OCI-LY3 (cell line): Measurements from ENCODE around the gene N4BP2.

ENCODE experiments used
- H2AFZ ChIP-seq: fragments of 200-600, 300-600 bp; shearing (Covaris generic); 2 replicates; pipeline ENCODE4 v1.6.0; 2014; ENCODE audit warnings: antibody characterized with exemption, low read depth, low read length
- H3K27ac ChIP-seq: fragments of 200-600, 300-600 bp; sonication (generic); 2 replicates; pipeline ENCODE4 v1.5.1; 2014; ENCODE audit warnings: mild to moderate bottlenecking, low read length, moderate library complexity, mixed read lengths
- H3K27me3 ChIP-seq: fragments of 200-600, 300-600 bp; sonication (generic); 2 replicates; pipeline ENCODE4 v1.6.1; 2014; ENCODE audit warnings: low read depth, low read length, mixed read lengths
- H3K36me3 ChIP-seq: fragments of 200-600, 300-600 bp; sonication (generic); replicated peaks from 2 replicates; pipeline ENCODE3; 2014; ENCODE audit warnings: low read depth, low read length, mixed read lengths
- H3K4me1 ChIP-seq: fragments of 300-600, 200-600 bp; sonication (generic); 2 replicates; pipeline ENCODE4 v1.6.1; 2014; ENCODE audit warnings: low read length, mixed read lengths
- H3K4me2 ChIP-seq: fragments of 200-600, 300-600 bp; sonication (generic); 2 replicates; pipeline ENCODE4 v1.6.1; 2014; ENCODE audit warnings: low read length, mixed read lengths
- H3K4me3 ChIP-seq: fragments of 300-600, 200-600 bp; sonication (generic); 2 replicates; pipeline ENCODE4 v1.5.1; 2014; ENCODE audit warnings: antibody characterized with exemption, mild to moderate bottlenecking, low read length, moderate library complexity
- H3K79me2 ChIP-seq: fragments of 300-600, 200-600 bp; shearing (Covaris generic); 2 replicates; pipeline ENCODE4 v1.6.1; 2014; ENCODE audit warnings: mild to moderate bottlenecking, low read length, mixed read lengths
- H3K9ac ChIP-seq: fragments of 300-600, 200-600 bp; shearing (Covaris generic); 2 replicates; pipeline ENCODE4 v1.6.0; 2014; ENCODE audit warnings: mild to moderate bottlenecking, low read length, moderate library complexity
- H3K9me3 ChIP-seq: fragments of 200-600, 300-600 bp; shearing (Covaris generic); 2 replicates; pipeline ENCODE4 v1.6.1; 2014; ENCODE audit warnings: low read length, mixed read lengths; ENCODE audit not compliant: insufficient read depth
- H4K20me1 ChIP-seq: fragments of 200-600, 300-600 bp; sonication (generic); 2 replicates; pipeline ENCODE4 v1.6.1; 2016; ENCODE audit warnings: low read length, mixed read lengths; ENCODE audit not compliant: insufficient read depth
- EZH2phosphoT487 ChIP-seq: fragments of 200-600 bp; shearing (Covaris generic); IDR thresholded peaks from 2 replicates; pipeline ENCODE4 v1.6.1; 2018; ENCODE audit warnings: antibody characterized with exemption, mixed run types, low read depth
- TF ChIP-seq, protein P1 (sequence below): fragments of 200-600, 300-600 bp; sonication (generic); IDR thresholded peaks from 2 replicates; pipeline ENCODE4 v1.5.1; 2014; ENCODE audit warnings: antibody characterized with exemption, low read length, low read depth

The N4BP2 gene

DNA sequence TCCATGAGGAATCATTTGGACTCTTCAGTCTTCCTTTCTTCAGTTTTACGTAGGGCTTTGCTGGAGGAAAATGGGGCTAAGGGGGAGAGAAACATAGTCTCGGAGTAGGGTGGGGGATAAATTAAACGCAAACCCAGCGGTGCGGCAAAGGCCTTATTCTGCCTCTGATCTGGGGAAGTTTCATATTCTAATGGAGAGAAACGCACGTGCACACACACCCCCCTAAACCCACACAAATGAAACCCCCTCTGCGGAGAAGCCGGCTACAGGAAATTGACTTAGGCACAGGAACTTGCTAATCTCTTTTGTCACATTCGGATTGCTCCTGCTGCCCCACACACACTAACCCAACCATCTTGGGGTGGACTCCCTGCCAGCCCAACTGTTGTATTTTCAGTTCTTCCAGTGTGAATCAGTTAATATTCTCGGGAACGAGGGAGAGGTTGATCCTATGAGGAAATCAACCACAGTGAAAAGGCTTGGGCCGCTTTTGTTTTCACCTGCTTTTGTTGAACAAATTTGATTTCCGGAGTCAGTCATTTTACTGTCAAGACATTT is 140.2 kb downstream of the N4BP2 start, which contains the start of gene RHOH:
Gene RHOH (plus strand): TSS at position 308 of the 558 bp plus-strand sequence. CDS start 46,356 bp downstream, outside the sequence.
- Histone ChIP-seq H4K20me1 (peaks cover 25% of the 10 kb centered on the region), H3K27ac (peak within 1 kb of the TSS; percentile 96), H3K4me3 (peak within 1 kb of the TSS; percentile 97), H2AFZ (no peak within 1 kb of the TSS), H3K79me2 (peaks cover 100% of the 10 kb centered on the region), H3K9me3 (no peaks in the 10 kb centered on the region), H3K36me3 (peaks cover 41% of the 10 kb centered on the region), H3K9ac (peak within 1 kb of the TSS; percentile 94), H3K4me2 (peak within 1 kb of the TSS; percentile 95), H3K27me3 (no peaks in the 10 kb centered on the region), H3K4me1 (peaks cover 50% of the 10 kb centered on the region)
- TF ChIP-seq EZH2phosphoT487: no peak
- TF ChIP-seq, protein P1, sequence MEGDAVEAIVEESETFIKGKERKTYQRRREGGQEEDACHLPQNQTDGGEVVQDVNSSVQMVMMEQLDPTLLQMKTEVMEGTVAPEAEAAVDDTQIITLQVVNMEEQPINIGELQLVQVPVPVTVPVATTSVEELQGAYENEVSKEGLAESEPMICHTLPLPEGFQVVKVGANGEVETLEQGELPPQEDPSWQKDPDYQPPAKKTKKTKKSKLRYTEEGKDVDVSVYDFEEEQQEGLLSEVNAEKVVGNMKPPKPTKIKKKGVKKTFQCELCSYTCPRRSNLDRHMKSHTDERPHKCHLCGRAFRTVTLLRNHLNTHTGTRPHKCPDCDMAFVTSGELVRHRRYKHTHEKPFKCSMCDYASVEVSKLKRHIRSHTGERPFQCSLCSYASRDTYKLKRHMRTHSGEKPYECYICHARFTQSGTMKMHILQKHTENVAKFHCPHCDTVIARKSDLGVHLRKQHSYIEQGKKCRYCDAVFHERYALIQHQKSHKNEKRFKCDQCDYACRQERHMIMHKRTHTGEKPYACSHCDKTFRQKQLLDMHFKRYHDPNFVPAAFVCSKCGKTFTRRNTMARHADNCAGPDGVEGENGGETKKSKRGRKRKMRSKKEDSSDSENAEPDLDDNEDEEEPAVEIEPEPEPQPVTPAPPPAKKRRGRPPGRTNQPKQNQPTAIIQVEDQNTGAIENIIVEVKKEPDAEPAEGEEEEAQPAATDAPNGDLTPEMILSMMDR: no peak

DNA sequence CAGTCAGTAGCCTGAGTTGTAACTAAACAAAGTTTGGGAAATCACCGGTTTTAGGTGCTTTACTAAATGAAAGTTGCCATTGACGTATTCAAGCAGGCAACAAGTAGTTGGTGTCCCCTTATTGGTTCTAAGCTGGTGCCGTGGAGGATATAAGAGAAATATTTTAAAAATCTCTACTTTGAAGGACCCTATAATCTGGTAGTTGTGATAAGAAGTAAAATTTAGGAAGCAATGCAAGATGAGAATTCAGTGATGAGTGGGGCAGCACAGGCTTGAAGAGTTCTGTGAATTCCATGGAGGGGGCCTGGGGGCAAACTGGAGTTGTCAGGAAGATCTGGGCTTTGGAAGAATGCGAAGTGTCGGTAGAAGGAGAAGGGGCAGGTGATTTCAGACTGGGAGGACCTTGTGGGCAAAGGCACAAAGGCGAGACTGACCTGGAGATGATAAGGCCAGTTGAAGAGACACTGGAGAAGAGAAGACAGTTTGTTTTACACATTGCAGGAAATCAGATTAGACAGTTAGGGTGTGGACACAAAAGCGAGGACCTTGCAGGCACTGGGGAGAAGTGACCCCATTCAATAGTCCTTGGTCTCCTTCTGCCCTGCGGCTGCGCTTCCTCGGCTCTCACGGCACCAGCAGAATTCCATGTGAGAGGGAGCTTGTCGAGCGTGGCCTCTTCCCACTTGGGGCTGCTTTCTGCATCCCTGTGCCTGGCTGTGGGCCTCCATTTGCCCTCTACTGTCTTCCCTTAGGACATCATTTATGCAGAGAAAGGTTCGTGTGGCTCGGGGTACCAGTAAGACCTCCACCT is 141.4 kb downstream of the N4BP2 start:
- peak overlapping the region; percentile 95 for H3K4me2 ChIP-seq
- H3K27ac ChIP-seq: peak overlapping the region; percentile 96
- H4K20me1 ChIP-seq: peaks cover 35% of the 10 kb centered on the region
- peaks cover 100% of the 10 kb centered on the region for H3K79me2 ChIP-seq
- H3K4me1 ChIP-seq: peaks cover 49% of the 10 kb centered on the region
- H3K4me3 ChIP-seq: peak overlapping the region; percentile 97
- peak overlapping the region; percentile 94 for H3K9ac ChIP-seq
- H3K36me3 ChIP-seq: peaks cover 49% of the 10 kb centered on the region
- H2AFZ ChIP-seq: no peak overlapping the region
- no peaks in the 10 kb centered on the region for H3K9me3 ChIP-seq
- no peaks in the 10 kb centered on the region for H3K27me3 ChIP-seq
- TF ChIP-seq, protein P1: no peak
- no peak for TF ChIP-seq EZH2phosphoT487

DNA sequence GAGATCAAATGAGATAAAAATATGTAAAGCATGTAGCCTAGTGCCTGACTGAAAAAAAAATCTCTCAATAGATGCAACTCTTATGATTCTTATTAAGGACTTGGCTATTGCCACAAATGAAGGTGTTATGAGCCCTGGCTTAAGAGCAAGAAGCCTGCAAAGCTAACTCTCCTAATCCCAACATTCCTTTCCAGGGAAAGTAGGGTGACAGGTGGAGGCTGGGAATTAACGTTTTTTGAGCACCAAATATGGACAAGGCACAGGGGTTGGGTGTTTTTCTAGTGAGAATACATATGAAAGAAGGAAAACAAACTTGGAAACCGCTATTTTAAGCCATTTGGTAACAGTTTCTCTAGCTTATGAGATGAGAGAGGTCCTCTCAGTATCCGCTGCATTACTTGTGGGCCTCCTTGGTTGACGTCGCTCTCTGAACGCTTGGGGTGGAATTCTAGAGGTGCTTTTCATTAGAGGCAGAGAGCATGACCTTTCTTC is 142.6 kb downstream of the N4BP2 start:
- no peaks in the 10 kb centered on the region for H3K9me3 ChIP-seq
- peaks cover 59% of the 10 kb centered on the region for H3K36me3 ChIP-seq
- H3K27me3 ChIP-seq: no peaks in the 10 kb centered on the region
- H3K79me2 ChIP-seq: peaks cover 100% of the 10 kb centered on the region
- no peak overlapping the region for H2AFZ ChIP-seq
- H4K20me1 ChIP-seq: peaks cover 47% of the 10 kb centered on the region
- H3K9ac ChIP-seq: peak overlapping the region; percentile 94
- H3K4me3 ChIP-seq: peak overlapping the region; percentile 97
- TF ChIP-seq EZH2phosphoT487: no peak
- TF ChIP-seq, protein P1: no peak
- peak overlapping the region; percentile 96 for H3K27ac ChIP-seq
- peaks cover 53% of the 10 kb centered on the region for H3K4me1 ChIP-seq
- peak overlapping the region; percentile 95 for H3K4me2 ChIP-seq
